LNCaP clone FGC (cell line): Measurements from ENCODE around the gene SEMA4F.

ENCODE experiments used
- DNase-seq: peaks from one replicate; pipeline ENCODE4 v3.0.0-alpha.2; 2011; ENCODE audit warnings: low read depth
- H3K4me3 ChIP-seq: 2 replicates; pipeline ENCODE4 v1.5.1; 2011; ENCODE audit warnings: mild to moderate bottlenecking, low read depth, low read length, control low read depth
- TF ChIP-seq, protein P1 (sequence below): IDR thresholded peaks from 2 replicates; pipeline ENCODE4 v1.5.1; 2012; ENCODE audit warnings: mild to moderate bottlenecking; ENCODE audit not compliant: control insufficient read depth, insufficient read depth; ENCODE audit errors: extremely low read depth

SEMA4F gene

DNA sequence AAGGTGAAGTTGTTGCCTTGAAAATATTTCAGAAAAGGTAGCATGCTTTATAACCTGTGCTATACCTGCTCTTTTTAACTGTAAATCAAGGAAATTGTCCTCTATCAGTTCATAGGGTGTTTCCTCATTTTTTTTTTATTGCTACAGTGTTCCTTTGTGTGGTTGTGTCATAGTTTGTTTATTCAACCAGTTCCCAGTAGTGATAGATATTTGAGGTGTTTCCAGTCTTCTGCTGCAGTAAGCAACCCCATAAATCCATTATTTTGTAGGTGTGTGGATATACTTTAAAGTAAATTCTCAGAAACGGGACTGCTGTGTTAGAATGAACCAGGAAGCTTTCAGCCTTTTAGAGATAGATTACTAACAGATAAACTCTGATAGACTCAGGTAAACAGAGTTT lies 39.6 kb downstream of the SEMA4F start:
- TF ChIP-seq, protein P1, sequence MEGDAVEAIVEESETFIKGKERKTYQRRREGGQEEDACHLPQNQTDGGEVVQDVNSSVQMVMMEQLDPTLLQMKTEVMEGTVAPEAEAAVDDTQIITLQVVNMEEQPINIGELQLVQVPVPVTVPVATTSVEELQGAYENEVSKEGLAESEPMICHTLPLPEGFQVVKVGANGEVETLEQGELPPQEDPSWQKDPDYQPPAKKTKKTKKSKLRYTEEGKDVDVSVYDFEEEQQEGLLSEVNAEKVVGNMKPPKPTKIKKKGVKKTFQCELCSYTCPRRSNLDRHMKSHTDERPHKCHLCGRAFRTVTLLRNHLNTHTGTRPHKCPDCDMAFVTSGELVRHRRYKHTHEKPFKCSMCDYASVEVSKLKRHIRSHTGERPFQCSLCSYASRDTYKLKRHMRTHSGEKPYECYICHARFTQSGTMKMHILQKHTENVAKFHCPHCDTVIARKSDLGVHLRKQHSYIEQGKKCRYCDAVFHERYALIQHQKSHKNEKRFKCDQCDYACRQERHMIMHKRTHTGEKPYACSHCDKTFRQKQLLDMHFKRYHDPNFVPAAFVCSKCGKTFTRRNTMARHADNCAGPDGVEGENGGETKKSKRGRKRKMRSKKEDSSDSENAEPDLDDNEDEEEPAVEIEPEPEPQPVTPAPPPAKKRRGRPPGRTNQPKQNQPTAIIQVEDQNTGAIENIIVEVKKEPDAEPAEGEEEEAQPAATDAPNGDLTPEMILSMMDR, result no peak
- no peak overlapping the region for H3K4me3 ChIP-seq
- DNase-seq, result no peak

GRCh38 chr2:74694281-74694680 lies 40.2 kb downstream of the SEMA4F start:
- no peak for DNase-seq
- TF ChIP-seq, protein P1, result no peak
- no peak overlapping the region for H3K4me3 ChIP-seq

GRCh38 chr2:74695663-74696062 lies 41.6 kb downstream of the SEMA4F start:
- H3K4me3 ChIP-seq, result no peak overlapping the region
- no peak for DNase-seq
- TF ChIP-seq, protein P1, result no peak

DNA sequence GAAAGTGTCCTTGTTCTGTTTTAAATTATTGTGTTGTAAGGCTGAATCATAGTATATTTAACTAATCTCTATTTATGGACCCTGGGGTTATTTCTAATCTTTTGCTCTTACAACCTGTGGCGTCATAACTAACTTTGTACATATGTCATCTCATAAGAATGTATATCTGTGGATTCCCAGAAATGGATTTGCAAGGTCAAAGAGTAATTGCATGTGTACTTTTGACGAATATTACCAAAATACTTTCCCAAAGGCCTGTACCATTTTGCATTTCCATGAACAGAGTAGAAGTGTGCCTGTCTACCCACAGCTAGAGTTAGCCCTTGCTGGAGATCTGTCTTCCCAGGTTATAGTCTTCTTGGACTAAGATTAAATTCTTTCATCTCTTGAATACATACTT lies 42.8 kb downstream of the SEMA4F start:
- no peak for DNase-seq
- TF ChIP-seq, protein P1, result no peak
- H3K4me3 ChIP-seq, result no peak overlapping the region

DNA sequence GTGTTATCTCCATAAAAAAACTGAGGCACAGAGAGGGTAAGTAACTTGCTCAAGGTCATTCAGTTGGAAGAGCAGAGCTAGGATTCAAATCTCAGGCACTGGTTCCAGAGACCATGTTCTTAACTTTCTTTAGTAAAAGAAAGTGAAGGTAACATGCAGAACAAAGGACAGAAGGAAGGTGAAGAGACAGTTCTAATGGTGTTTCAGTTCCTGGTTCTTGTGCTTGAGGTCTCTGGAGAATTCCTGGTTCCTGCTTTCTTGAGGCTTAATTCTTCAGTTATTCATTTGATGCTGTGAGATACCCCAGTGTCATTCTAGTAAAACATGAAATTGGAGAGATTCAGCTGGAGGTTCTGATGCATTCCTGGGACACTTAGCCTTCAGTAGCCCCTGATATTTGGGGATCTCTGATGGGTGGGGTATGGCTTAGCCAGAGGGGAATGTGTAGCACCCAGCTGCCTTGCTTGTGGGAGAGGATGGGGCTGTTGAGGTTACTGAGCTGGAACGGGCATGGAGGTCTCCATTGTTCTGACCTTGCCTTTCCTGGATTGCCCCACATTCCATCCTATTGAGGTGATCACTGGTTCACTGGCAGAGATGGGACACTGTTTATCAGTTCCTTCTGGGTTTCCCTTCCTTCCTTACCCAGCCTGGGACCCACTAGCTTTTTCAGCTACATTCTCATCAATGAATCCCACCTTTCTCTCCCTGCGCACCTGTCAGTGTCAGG lies 46.8 kb downstream of the SEMA4F start:
- H3K4me3 ChIP-seq, result no peak overlapping the region
- TF ChIP-seq, protein P1, result no peak
- DNase-seq, result no peak

GRCh38 chr2:74702001-74702715 lies 48.1 kb downstream of the SEMA4F start:
- TF ChIP-seq, protein P1, result no peak
- no peak overlapping the region for H3K4me3 ChIP-seq
- DNase-seq, result no peak
